OCI-LY1 (cell line): ENCODE results near the gene RAB12.

Experiments used
- H2AFZ ChIP-seq: fragments of 200-600 bp; sonication (generic), shearing (Covaris generic); 2 replicates; pipeline ENCODE4 v1.6.0; 2014; ENCODE audit warnings: antibody characterized with exemption, mild to moderate bottlenecking, low read length
- H3F3A ChIP-seq: fragments of 200-600 bp; sonication (generic), shearing (Covaris generic); 2 replicates; pipeline ENCODE4 v1.6.0; 2014; ENCODE audit warnings: mild to moderate bottlenecking, antibody characterized with exemption, low read length, moderate library complexity; ENCODE audit not compliant: insufficient read depth
- H3K27ac ChIP-seq: fragments of 200-600 bp; sonication (generic); 2 replicates; pipeline ENCODE4 v1.5.1; 2014; ENCODE audit warnings: low read length, mixed run types, mild to moderate bottlenecking, low read depth; ENCODE audit not compliant: poor library complexity, severe bottlenecking
- H3K27me3 ChIP-seq: fragments of 200-600 bp; sonication (generic); 2 replicates; pipeline ENCODE4 v1.6.0; 2014; ENCODE audit warnings: antibody characterized with exemption, mild to moderate bottlenecking, low read length, moderate library complexity; ENCODE audit not compliant: insufficient read depth
- H3K36me3 ChIP-seq: fragments of 200-600 bp; sonication (generic); 2 replicates; pipeline ENCODE4 v1.6.1; 2014; ENCODE audit warnings: mild to moderate bottlenecking, antibody characterized with exemption, low read length, moderate library complexity, mixed read lengths; ENCODE audit not compliant: insufficient read depth
- H3K4me1 ChIP-seq: fragments of 200-600 bp; sonication (generic); 2 replicates; pipeline ENCODE4 v1.5.1; 2014; ENCODE audit warnings: mild to moderate bottlenecking, low read length, moderate library complexity; ENCODE audit not compliant: insufficient read depth, severe bottlenecking
- H3K4me2 ChIP-seq: fragments of 200-600 bp; sonication (generic), shearing (Covaris generic); 2 replicates; pipeline ENCODE4 v1.6.1; 2014; ENCODE audit warnings: low read length
- H3K4me3 ChIP-seq: fragments of 200-600 bp; sonication (generic); 2 replicates; pipeline ENCODE4 v1.5.1; 2014; ENCODE audit warnings: low read length, low read depth, mild to moderate bottlenecking, mixed read lengths; ENCODE audit not compliant: poor library complexity, severe bottlenecking
- H3K79me2 ChIP-seq: fragments of 200-600 bp; shearing (Covaris generic); 2 replicates; pipeline ENCODE4 v1.6.1; 2016; ENCODE audit warnings: mixed run types, low read length, mixed read lengths; ENCODE audit not compliant: insufficient read depth
- H3K9ac ChIP-seq: fragments of 200-600 bp; sonication (generic), shearing (Covaris generic); 2 replicates; pipeline ENCODE4 v1.6.1; 2014; ENCODE audit warnings: mild to moderate bottlenecking, low read length, mixed read lengths
- H3K9me2 ChIP-seq: fragments of 200-600 bp; sonication (generic), shearing (Covaris generic); 2 replicates; pipeline ENCODE4 v1.6.1; 2014; ENCODE audit warnings: low read depth, mild to moderate bottlenecking, low read length, mixed read lengths
- H3K9me3 ChIP-seq: fragments of 200-600 bp; shearing (Covaris generic); 2 replicates; pipeline ENCODE4 v1.6.1; 2014; ENCODE audit warnings: low read length, mixed read lengths
- H4K20me1 ChIP-seq: fragments of 200-600 bp; sonication (generic), shearing (Covaris generic); 2 replicates; pipeline ENCODE4 v1.6.0; 2016; ENCODE audit warnings: mild to moderate bottlenecking, low read length; ENCODE audit not compliant: insufficient read depth
- CTCF ChIP-seq: fragments of 200-600 bp; sonication (generic), shearing (Covaris generic); IDR thresholded peaks from 2 replicates; pipeline ENCODE4 v1.5.1; 2017; ENCODE audit warnings: mild to moderate bottlenecking, antibody characterized with exemption, low read length, moderate library complexity, mixed read lengths
- EZH2 ChIP-seq: fragments of 200-600 bp; sonication (generic), shearing (Covaris generic); IDR thresholded peaks from 2 replicates; pipeline ENCODE4 v1.8.0; 2017; ENCODE audit warnings: borderline replicate concordance, mixed run types, mild to moderate bottlenecking, antibody characterized with exemption, low read length, moderate library complexity, mixed read lengths

The RAB12 gene

GRCh38 chr18:8601277-8602032 is 7.8 kb upstream of the RAB12 start:
- Histone ChIP-seq H2AFZ (no peak overlapping the region), H3K79me2 (no peaks in the 10 kb centered on the region), H3K4me1 (peaks cover 24% of the 10 kb centered on the region), H3K9me3 (no peaks in the 10 kb centered on the region), H3K36me3 (no peaks in the 10 kb centered on the region), H3K27me3 (no peaks in the 10 kb centered on the region), H3F3A (no peaks in the 10 kb centered on the region), H3K27ac (no peak overlapping the region), H3K9me2 (no peaks in the 10 kb centered on the region), H3K4me3 (no peak overlapping the region), H4K20me1 (no peaks in the 10 kb centered on the region), H3K4me2 (peak overlapping the region; percentile 35), H3K9ac (no peak overlapping the region)
- TF ChIP-seq CTCF = no peak
- TF ChIP-seq EZH2 = no peak

GRCh38 chr18:8602040-8602439 is 7.2 kb upstream of the RAB12 start:
- no peaks in the 10 kb centered on the region for H3F3A ChIP-seq

GRCh38 chr18:8602557-8602956 is 6.7 kb upstream of the RAB12 start:
- Histone ChIP-seq H3K9me3 (no peaks in the 10 kb centered on the region), H3K9ac (no peak overlapping the region), H3K36me3 (no peaks in the 10 kb centered on the region), H3K4me3 (no peak overlapping the region), H3K79me2 (no peaks in the 10 kb centered on the region), H3K9me2 (no peaks in the 10 kb centered on the region), H2AFZ (no peak overlapping the region), H4K20me1 (no peaks in the 10 kb centered on the region), H3K4me2 (no peak overlapping the region), H3K27ac (no peak overlapping the region), H3F3A (no peaks in the 10 kb centered on the region), H3K4me1 (peaks cover 31% of the 10 kb centered on the region), H3K27me3 (no peaks in the 10 kb centered on the region)
- TF ChIP-seq EZH2 = no peak
- no peak for TF ChIP-seq CTCF

More at GRCh38 chr18:8602040-8602439, 7.2 kb upstream of the RAB12 start:
- no peak overlapping the region for H3K9ac ChIP-seq
- H4K20me1 ChIP-seq = no peaks in the 10 kb centered on the region
- no peaks in the 10 kb centered on the region for H3K27me3 ChIP-seq
- no peaks in the 10 kb centered on the region for H3K9me2 ChIP-seq
- no peaks in the 10 kb centered on the region for H3K9me3 ChIP-seq
- no peak overlapping the region for H3K27ac ChIP-seq
- no peak overlapping the region for H2AFZ ChIP-seq
- TF ChIP-seq CTCF = no peak
- no peak for TF ChIP-seq EZH2
- H3K4me1 ChIP-seq = peaks cover 26% of the 10 kb centered on the region
- no peak overlapping the region for H3K4me3 ChIP-seq
- H3K79me2 ChIP-seq = no peaks in the 10 kb centered on the region
- no peak overlapping the region for H3K4me2 ChIP-seq
- H3K36me3 ChIP-seq = no peaks in the 10 kb centered on the region
